Measurements from ENCODE around the gene TRIM52.
A peak's percentile ranks its signal among the peaks of the same experiment; 100 is the strongest.
"Not testable (repeated sequence)": the region's sequence is repeated elsewhere in the genome, so short reads cannot be mapped to it uniquely, and the experiment has no call there.

Gene TRIM52

GRCh38 chr5:181260720-181261319 lies at the start of gene TRIM52:
Gene TRIM52, minus strand, starts transcription at chr5:181261143. Its CDS starts 330 bp downstream, at chr5:181260813.
- DNase-seq: peak; percentile 84

- DNase-seq: not testable (repeated sequence)
Observed at GRCh38 chr5:181287331-181287730, 26.4 kb upstream of the TRIM52 start.

GRCh38 chr5:181285962-181286705 lies 25.2 kb upstream of the TRIM52 start:
- DNase-seq: not testable (repeated sequence)

GRCh38 chr5:181283841-181284755 lies 23.2 kb upstream of the TRIM52 start:
- not testable (repeated sequence) for DNase-seq

GRCh38 chr5:181283347-181283746 lies 22.4 kb upstream of the TRIM52 start:
- no peak for DNase-seq

- DNase-seq: no peak
Observed at GRCh38 chr5:181282874-181283273, 21.9 kb upstream of the TRIM52 start.

GRCh38 chr5:181282415-181282814 lies 21.5 kb upstream of the TRIM52 start:
- not testable (repeated sequence) for DNase-seq

- DNase-seq: no peak
Observed at GRCh38 chr5:181281984-181282316, 21.0 kb upstream of the TRIM52 start.

GRCh38 chr5:181281077-181281983 lies 20.4 kb upstream of the TRIM52 start:
- no peak for DNase-seq

GRCh38 chr5:181280251-181280762 lies 19.4 kb upstream of the TRIM52 start:
- DNase-seq: no peak

- DNase-seq: not testable (repeated sequence)
Observed at GRCh38 chr5:181273433-181273744, 12.4 kb upstream of the TRIM52 start.

- DNase-seq: no peak
Observed at GRCh38 chr5:181271081-181271480, 10.1 kb upstream of the TRIM52 start.

- DNase-seq: not testable (repeated sequence)
Observed at GRCh38 chr5:181267907-181268306, 7.0 kb upstream of the TRIM52 start.

GRCh38 chr5:181267291-181267904 lies 6.5 kb upstream of the TRIM52 start:
- DNase-seq: not testable (repeated sequence)

- DNase-seq: no peak
Observed at GRCh38 chr5:181265092-181265671, 4.2 kb upstream of the TRIM52 start.

- DNase-seq: no peak
Observed at GRCh38 chr5:181263633-181264032, 2.7 kb upstream of the TRIM52 start.

- peak; percentile 80 for DNase-seq
Observed at GRCh38 chr5:181261320-181262049, 542 bp upstream of the TRIM52 start.

- DNase-seq: no peak
Observed at GRCh38 chr5:181259974-181260719, 796 bp downstream of the TRIM52 start.

- DNase-seq: no peak
Observed at GRCh38 chr5:181259283-181259682, 1.7 kb downstream of the TRIM52 start.

GRCh38 chr5:181258576-181258975 lies 2.4 kb downstream of the TRIM52 start:
- no peak for DNase-seq
